ENCODE results near the gene EPHB1.

GRCh38 chr3:135038186-135038585 is 243.1 kb downstream of the EPHB1 start:
- no peak for TF ChIP-seq POLR2A (IDR thresholded peaks at IDR 0.05; ENCODE audit: low read depth, low read length)
- no peak for TF ChIP-seq POLR2AphosphoS5 (IDR thresholded peaks at IDR 0.05; ENCODE audit: low read depth, low read length)
- no peak for TF ChIP-seq POU2F2 (IDR thresholded peaks at IDR 0.05; ENCODE audit: low read depth, low read length)
- no peak for TF ChIP-seq TAF1 (IDR thresholded peaks at IDR 0.05; ENCODE audit: low read depth, low read length)
- TF ChIP-seq PAX5 (IDR thresholded peaks at IDR 0.05; ENCODE audit: insufficient read depth, low read length, severe bottlenecking): no peak

All from GM12891 (cell line).